ENCODE measurements around the gene FAM72C. TPM values are rescaled to one million over a fixed set of nuclear protein-coding genes. Genes with fewer than 3 reads are reported as not detected.
"Not testable (repeated sequence)": the region's sequence is repeated elsewhere in the genome, so short reads cannot be mapped to it uniquely, and the experiment has no call there.

The FAM72C gene
- total RNA-seq, 1 donor from 2014 or later = not detected

GRCh38 chr1:143939666-143940065 lies 32.1 kb downstream of the FAM72C start:
- DNase-seq (ENCODE audit: low spot score); ATAC-seq; intact Hi-C loops (cut with DNase I): not testable (repeated sequence)

- intact Hi-C loops (cut with DNase I); ATAC-seq; DNase-seq (ENCODE audit: low spot score): not testable (repeated sequence)
Measured at GRCh38 chr1:143938922-143939321, 32.9 kb downstream of the FAM72C start.

- DNase-seq (ENCODE audit: low spot score) = peak; percentile 58
- intact Hi-C loops (cut with DNase I) = not testable (repeated sequence)
- peak; percentile 80 for ATAC-seq
Measured at GRCh38 chr1:143936457-143937115, 35.2 kb downstream of the FAM72C start.

- DNase-seq (ENCODE audit: low spot score); intact Hi-C loops (cut with DNase I): not testable (repeated sequence)
- peak; percentile 81 for ATAC-seq
Measured at GRCh38 chr1:143919127-143919526, 52.7 kb downstream of the FAM72C start.

GRCh38 chr1:143918552-143918951 lies 53.2 kb downstream of the FAM72C start:
- intact Hi-C loops (cut with DNase I); ATAC-seq; DNase-seq (ENCODE audit: low spot score): not testable (repeated sequence)

- DNase-seq (ENCODE audit: low spot score); ATAC-seq; intact Hi-C loops (cut with DNase I): not testable (repeated sequence)
Measured at GRCh38 chr1:143913705-143914104, 58.1 kb downstream of the FAM72C start.

Data from sciatic nerve (tissue), 2 donors.